Cardiac muscle cell (in vitro differentiated cells and primary cell): ENCODE measurements around the gene PPP4R3C. TPM values are rescaled to one million over a fixed set of nuclear protein-coding genes. Genes with fewer than 3 reads are reported as not detected.

Experiments used
- DNase-seq, 2 donors: peaks; one replicate each; pipeline versions ENCODE4 v3.0.0 to v3.0.0-alpha.2; 2010 to 2017; ENCODE audit warnings: low read depth in 1 of 2, low spot score in 1 of 2
- H3K27ac ChIP-seq: fragments of 200-600 bp; sonication (generic); 2 replicates; pipeline ENCODE4 v1.5.1; 2016
- H3K27me3 ChIP-seq: fragments of 200-600 bp; sonication (generic); 2 replicates; pipeline ENCODE4 v1.6.0; 2016; ENCODE audit warnings: control low read depth
- H3K36me3 ChIP-seq: fragments of 200-600 bp; sonication (generic); 2 replicates; pipeline ENCODE4 v1.5.1; 2016; ENCODE audit warnings: control low read depth
- H3K4me1 ChIP-seq: fragments of 200-600 bp; sonication (generic); 2 replicates; pipeline ENCODE4 v1.8.1; 2017; ENCODE audit warnings: low read depth, mild to moderate bottlenecking, mixed run types
- H3K4me3 ChIP-seq: fragments of 200-600 bp; sonication (generic); 2 replicates; pipeline ENCODE4 v1.5.1; 2016; ENCODE audit warnings: mild to moderate bottlenecking
- H3K9me3 ChIP-seq: fragments of 200-600 bp; sonication (generic); 2 replicates; pipeline ENCODE4 v1.5.1; 2017; ENCODE audit warnings: low read depth, mild to moderate bottlenecking, control low read depth
- CTCF ChIP-seq: IDR thresholded peaks from 2 replicates; pipeline ENCODE4 v1.5.1; 2012; ENCODE audit warnings: low read depth, mild to moderate bottlenecking, low read length
- polyA plus RNA-seq: library from polyadenylated mRNA; unstranded; fragments of >200 nt; fragmentation: Nextera tagmentation; extraction: Ambion mirVana; gene quantifications from 2 replicates; pipeline ENCODE4 v1.2.1, GENCODE V29; 2016
- total RNA-seq: library from RNA; depleted of rRNA; stranded (reverse); fragments of >200 nt; gene quantifications from 2 replicates; pipeline ENCODE4 v1.2.3, GENCODE V29; 2016

The PPP4R3C gene
- total and polyA plus RNA-seq, 2 experiments from 2014 or later: not detected

GRCh38 chrX:27435031-27435430, 28.1 kb downstream of the PPP4R3C start:
- no peaks in the 10 kb centered on the region for H3K9me3 ChIP-seq
- H3K36me3 ChIP-seq: no peaks in the 10 kb centered on the region
- no peaks in the 10 kb centered on the region for H3K4me1 ChIP-seq
- no peaks in the 10 kb centered on the region for H3K27me3 ChIP-seq
- no peak overlapping the region for H3K27ac ChIP-seq
- no peak for TF ChIP-seq CTCF
- no peak for DNase-seq
- no peak overlapping the region for H3K4me3 ChIP-seq

Other genes with a start within 250 kb of the PPP4R3C start
- not detected in 2 replicates for gene DCAF8L2, start 127.0 kb upstream of the PPP4R3C start, total RNA-seq
- gene DCAF8L2, start 127.0 kb upstream of the PPP4R3C start, polyA plus RNA-seq: not detected in 2 replicates